Left renal pelvis (tissue), 4 donors: Measurements from ENCODE around the gene TMED9. TPM values are rescaled to one million over a fixed set of nuclear protein-coding genes. Genes with fewer than 3 reads are reported as not detected.

ENCODE experiments used
- polyA plus RNA-seq, 4 donors: library from polyadenylated mRNA; unstranded; fragments of 120-200 nt; gene quantifications; one replicate each; pipeline ENCODE4 v1.2.1, GENCODE V29; 2013; ENCODE audit not compliant: insufficient read length in 4 of 4

TMED9 gene
- polyA plus RNA-seq, 4 donors = 147 to 156 (median 154) TPM

Other genes starting within 250 kb of the TMED9 start
- gene LMAN2, start 240.5 kb upstream of the TMED9 start, polyA plus RNA-seq = 100 to 1,000 TPM in 3 of 4 donors, 10 to 100 TPM in 1; 94.0 to 135 (median 130) TPM
- gene RGS14, start 234.3 kb upstream of the TMED9 start, polyA plus RNA-seq = 10 to 100 TPM in 3 of 4 donors, 1 to 10 TPM in 1; 5.7 to 19.3 (median 13.9) TPM
- gene SLC34A1, start 207.8 kb upstream of the TMED9 start, polyA plus RNA-seq = 100 to 1,000 TPM in 2 of 4 donors, 10 to 100 TPM in 1, 1 to 10 TPM in 1; 3.4 to 223 (median 131) TPM
- 1 to 10 TPM in 2 of 4 donors, under 1 TPM in 1, not detected in 1; 0.26 to 2.6 (median 1.5) TPM for gene PFN3, start 191.5 kb upstream of the TMED9 start, polyA plus RNA-seq
- gene F12, start 182.6 kb upstream of the TMED9 start, polyA plus RNA-seq = 10 to 100 TPM in 1 of 4 donors, 1 to 10 TPM in 2, under 1 TPM in 1; 0.91 to 13.4 (median 5.8) TPM
- gene GRK6, start 165.5 kb upstream of the TMED9 start, polyA plus RNA-seq = 10 to 100 TPM; 22.2 to 29.0 (median 24.6) TPM
- gene PRR7, start 145.4 kb upstream of the TMED9 start, polyA plus RNA-seq = 1 to 10 TPM in 2 of 4 donors, under 1 TPM in 2; 0.76 to 2.4 (median 0.99) TPM
- 100 to 1,000 TPM; 180 to 210 (median 185) TPM for gene DBN1, start 118.6 kb upstream of the TMED9 start, polyA plus RNA-seq
- 100 to 1,000 TPM in 2 of 4 donors, 10 to 100 TPM in 2; 73.6 to 157 (median 121) TPM for gene PDLIM7, start 94.6 kb upstream of the TMED9 start, polyA plus RNA-seq
- 1 to 10 TPM; 3.9 to 7.1 (median 4.3) TPM for gene DOK3, start 82.4 kb upstream of the TMED9 start, polyA plus RNA-seq
- gene DDX41, start 75.2 kb upstream of the TMED9 start, polyA plus RNA-seq = 100 to 1,000 TPM in 1 of 4 donors, 10 to 100 TPM in 3; 67.0 to 105 (median 88.9) TPM
- gene FAM193B, start 37.6 kb upstream of the TMED9 start, polyA plus RNA-seq = 100 to 1,000 TPM in 1 of 4 donors, 10 to 100 TPM in 3; 59.7 to 127 (median 73.9) TPM
- gene B4GALT7, start 7.9 kb downstream of the TMED9 start, polyA plus RNA-seq = 10 to 100 TPM; 18.6 to 29.0 (median 22.1) TPM
- gene FAM153A, start 190.7 kb downstream of the TMED9 start, polyA plus RNA-seq = 1 to 10 TPM in 1 of 4 donors, under 1 TPM in 2, not detected in 1; 0.40 to 1.3 (median 0.75) TPM